B cell (primary cell): ENCODE results near the gene PIAS4.

Experiments used
- CTCF ChIP-seq: fragments of 200-600 bp; IDR thresholded peaks from one replicate; pipeline ENCODE4 v1.8.0; 2022; ENCODE audit warnings: antibody characterized with exemption, mild to moderate bottlenecking
- EZH2 ChIP-seq: IDR thresholded peaks from 2 replicates; pipeline ENCODE4 v1.6.1; 2012; ENCODE audit warnings: borderline replicate concordance, low read depth, mild to moderate bottlenecking, moderate library complexity, low read length; ENCODE audit not compliant: insufficient read depth, poor library complexity, severe bottlenecking

- TF ChIP-seq CTCF (no peak), EZH2 (no peak)
These were observed 72.9 kb downstream of the PIAS4 start for GRCh38 chr19:4080473-4080872.
